ENCODE results near the gene ATP1A4. TPM values are rescaled to one million over a fixed set of nuclear protein-coding genes. Genes with fewer than 3 reads are reported as not detected.
A peak's percentile ranks its signal among the peaks of the same experiment; 100 is the strongest.

ATP1A4 gene
- total and polyA plus RNA-seq, 4 experiments from 2014 or later: not detected

DNA sequence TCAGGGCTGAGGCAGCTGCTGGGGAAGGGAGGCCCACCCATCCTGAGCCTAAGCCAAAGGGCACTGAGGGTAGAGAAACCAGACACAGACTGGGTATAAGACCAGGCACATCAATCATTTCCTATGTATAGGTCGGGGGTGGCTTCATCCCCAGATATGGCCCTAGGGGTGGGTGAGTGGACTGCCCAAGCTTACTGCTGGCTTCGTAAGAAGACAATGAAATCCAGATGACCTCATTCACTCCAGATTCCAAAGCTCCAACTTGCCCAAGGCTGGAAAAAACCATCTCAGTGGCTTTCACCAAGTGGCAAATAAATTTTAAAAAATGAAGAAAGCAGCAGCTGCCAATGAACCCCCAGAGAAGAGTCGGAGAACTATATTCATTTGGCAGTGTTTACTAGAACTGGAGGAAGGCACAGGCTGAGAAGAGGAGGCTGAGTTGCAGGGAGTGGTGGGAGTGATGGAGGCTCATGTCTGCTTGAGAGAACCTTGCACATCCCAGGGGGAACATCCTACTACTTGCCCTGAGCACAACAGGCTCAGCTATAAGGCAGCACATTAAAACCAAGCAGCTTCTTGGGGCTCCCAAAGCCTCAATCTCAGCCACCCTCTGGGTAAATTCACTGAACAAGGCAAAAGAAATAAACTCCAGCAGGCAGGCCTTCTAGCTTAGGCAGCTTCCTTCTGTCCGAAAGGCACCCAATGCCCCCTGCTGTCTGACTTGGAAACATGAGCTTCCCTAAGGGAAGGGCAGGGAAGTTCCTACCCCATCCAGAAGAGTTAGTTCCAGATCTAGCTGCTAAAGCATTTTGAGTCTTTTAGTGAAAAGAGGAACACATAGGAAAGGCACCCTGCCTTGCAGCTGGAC lies 67.9 kb downstream of the ATP1A4 start:
- intact Hi-C loops (cut with micrococcal nuclease): no loop called here
- H3K27ac Mint-ChIP-seq: peak overlapping the region in 3 of 7 donors; percentile 7 to 46 (median 16)
- H3K9me3 Mint-ChIP-seq: no peaks in the 10 kb centered on the region
- Histone ChIP-seq H3K4me1 (ENCODE audit: insufficient read depth, low read length) (no peaks in the 10 kb centered on the region), H3K27me3 (ENCODE audit: insufficient read depth, low read length) (no peaks in the 10 kb centered on the region), H3K9me3 (ENCODE audit: control insufficient read depth in 1 of 2, low read length in 2 of 2) (no peaks in the 10 kb centered on the region), H3K27ac (ENCODE audit: low read depth, low read length) (no peak overlapping the region), H3K36me3 (ENCODE audit: insufficient read depth, low read length) (peaks cover 90% of the 10 kb centered on the region), H3K4me3 (ENCODE audit: low read length in 2 of 2) (no peak overlapping the region)
- CTCF ChIA-PET (ENCODE audit: partially characterized antibody): interaction anchor here (0.8 to 3.7 kb wide), 14 partner anchors 9 to 213 kb away, joined by 3 to 16 read pairs (median 4); no protein-coding TSS in a partner anchor
- no peaks in the 10 kb centered on the region for H3K27me3 Mint-ChIP-seq
- DNase-seq: no peak
- POLR2A ChIA-PET (ENCODE audit: partially characterized antibody): interaction anchor here (1.4 to 1.5 kb wide), 2 partner anchors 9 to 65 kb away, joined by 3 to 10 read pairs; no protein-coding TSS in a partner anchor
- H3K4me3 Mint-ChIP-seq: no peak overlapping the region
- H3K36me3 Mint-ChIP-seq: peaks cover 57 to 93% of the 10 kb centered on the region in 2 donors
- no peaks in the 10 kb centered on the region for H3K4me1 Mint-ChIP-seq

GRCh38 chr1:160220301-160220700 lies 68.9 kb downstream of the ATP1A4 start:
- Histone ChIP-seq H3K27ac (ENCODE audit: low read depth, low read length) (no peak overlapping the region), H3K4me3 (ENCODE audit: low read length in 2 of 2) (no peak overlapping the region), H3K27me3 (ENCODE audit: insufficient read depth, low read length) (no peaks in the 10 kb centered on the region), H3K9me3 (ENCODE audit: control insufficient read depth in 1 of 2, low read length in 2 of 2) (no peaks in the 10 kb centered on the region), H3K36me3 (ENCODE audit: insufficient read depth, low read length) (peaks cover 91% of the 10 kb centered on the region), H3K4me1 (ENCODE audit: insufficient read depth, low read length) (no peaks in the 10 kb centered on the region)
- H3K27me3 Mint-ChIP-seq: no peaks in the 10 kb centered on the region
- no peak overlapping the region for H3K4me3 Mint-ChIP-seq
- POLR2A ChIA-PET (ENCODE audit: partially characterized antibody): interaction anchor here (1.5 kb wide), 1 partner anchor 10 kb away, joined by 10 read pairs; no protein-coding TSS in a partner anchor
- H3K27ac Mint-ChIP-seq: peak overlapping the region in 5 of 7 donors; percentile 22 to 66 (median 38)
- no peaks in the 10 kb centered on the region for H3K4me1 Mint-ChIP-seq
- CTCF ChIA-PET (ENCODE audit: partially characterized antibody): interaction anchor here (0.6 to 3.7 kb wide), 11 partner anchors 8 to 214 kb away, joined by 3 to 16 read pairs (median 4); no protein-coding TSS in a partner anchor
- H3K36me3 Mint-ChIP-seq: peaks cover 63 to 86% of the 10 kb centered on the region in 2 donors
- H3K9me3 Mint-ChIP-seq: no peaks in the 10 kb centered on the region
- intact Hi-C loops (cut with micrococcal nuclease): no loop called here
- DNase-seq: no peak

DNA sequence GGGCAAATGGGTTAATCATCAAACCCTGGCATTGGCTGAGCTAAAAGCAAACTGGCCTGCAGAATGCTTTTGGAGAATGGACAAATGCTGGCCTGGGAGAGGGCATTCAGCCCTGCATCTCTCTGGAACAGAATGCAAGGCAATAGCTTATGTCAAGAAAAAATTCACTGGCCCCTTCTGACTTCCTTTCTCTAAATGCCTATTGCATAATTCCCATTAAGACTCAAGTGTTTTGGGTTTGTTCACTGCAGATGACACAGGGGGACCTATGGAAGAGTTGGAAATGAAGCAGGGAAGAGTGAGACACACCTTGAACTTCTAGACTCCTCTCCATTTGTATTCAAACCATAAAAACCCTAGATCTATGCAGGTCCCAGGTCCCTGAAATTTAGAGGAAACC lies 69.7 kb downstream of the ATP1A4 start:
- Histone ChIP-seq H3K4me1 (ENCODE audit: insufficient read depth, low read length) (no peaks in the 10 kb centered on the region), H3K36me3 (ENCODE audit: insufficient read depth, low read length) (peaks cover 91% of the 10 kb centered on the region), H3K4me3 (ENCODE audit: low read length in 2 of 2) (no peak overlapping the region), H3K27me3 (ENCODE audit: insufficient read depth, low read length) (no peaks in the 10 kb centered on the region), H3K9me3 (ENCODE audit: control insufficient read depth in 1 of 2, low read length in 2 of 2) (no peaks in the 10 kb centered on the region), H3K27ac (ENCODE audit: low read depth, low read length) (no peak overlapping the region)
- H3K4me1 Mint-ChIP-seq: no peaks in the 10 kb centered on the region
- CTCF ChIA-PET (ENCODE audit: partially characterized antibody): interaction anchor here (0.6 to 3.7 kb wide), 5 partner anchors 12 to 144 kb away, joined by 3 to 16 read pairs (median 5); no protein-coding TSS in a partner anchor
- intact Hi-C loops (cut with micrococcal nuclease): no loop called here
- no peak overlapping the region for H3K4me3 Mint-ChIP-seq
- peak overlapping the region in 5 of 7 donors; percentile 25 to 59 (median 38) for H3K27ac Mint-ChIP-seq
- DNase-seq: no peak
- no peaks in the 10 kb centered on the region for H3K27me3 Mint-ChIP-seq
- POLR2A ChIA-PET (ENCODE audit: partially characterized antibody): no interaction called here
- peaks cover 62 to 78% of the 10 kb centered on the region in 2 donors for H3K36me3 Mint-ChIP-seq
- no peaks in the 10 kb centered on the region for H3K9me3 Mint-ChIP-seq

DNA sequence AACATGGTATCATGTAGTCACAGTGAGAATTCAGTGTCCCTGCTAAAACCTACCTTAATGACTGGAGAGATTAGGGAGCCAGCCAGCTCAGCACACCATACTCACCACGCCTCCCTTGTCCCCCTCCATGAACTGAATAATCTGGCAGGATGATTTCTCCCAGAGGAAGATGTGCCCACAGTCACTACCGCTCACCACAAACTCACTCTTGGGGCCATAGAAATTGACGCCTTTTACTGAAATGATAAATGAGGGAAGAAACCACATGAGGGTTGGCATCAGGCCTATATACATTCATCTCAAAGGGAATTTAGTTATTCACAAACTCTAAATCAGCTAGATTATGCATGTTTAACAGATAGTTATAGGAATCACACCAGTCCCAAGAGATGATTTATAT lies 71.1 kb downstream of the ATP1A4 start:
- H3K4me3 ChIP-seq (ENCODE audit: low read length in 2 of 2): no peak overlapping the region
- peak overlapping the region in 2 of 7 donors; percentile 13 to 60 for H3K27ac Mint-ChIP-seq
- H3K4me1 ChIP-seq (ENCODE audit: insufficient read depth, low read length): no peaks in the 10 kb centered on the region
- no peak overlapping the region for H3K4me3 Mint-ChIP-seq
- peaks cover 97% of the 10 kb centered on the region for H3K36me3 ChIP-seq (ENCODE audit: insufficient read depth, low read length)
- no peaks in the 10 kb centered on the region for H3K9me3 ChIP-seq (ENCODE audit: control insufficient read depth in 1 of 2, low read length in 2 of 2)
- CTCF ChIA-PET (ENCODE audit: partially characterized antibody): no interaction called here
- DNase-seq: no peak
- peaks cover 53 to 70% of the 10 kb centered on the region in 2 donors for H3K36me3 Mint-ChIP-seq
- H3K27me3 Mint-ChIP-seq: no peaks in the 10 kb centered on the region
- intact Hi-C loops (cut with micrococcal nuclease): no loop called here
- no peaks in the 10 kb centered on the region for H3K9me3 Mint-ChIP-seq
- no peaks in the 10 kb centered on the region for H3K27me3 ChIP-seq (ENCODE audit: insufficient read depth, low read length)
- H3K4me1 Mint-ChIP-seq: no peaks in the 10 kb centered on the region
- POLR2A ChIA-PET (ENCODE audit: partially characterized antibody): no interaction called here
- H3K27ac ChIP-seq (ENCODE audit: low read depth, low read length): no peak overlapping the region

GRCh38 chr1:160224606-160225005 lies 73.2 kb downstream of the ATP1A4 start:
- Mint-ChIP-seq H3K9me3 (no peaks in the 10 kb centered on the region), H3K27me3 (no peaks in the 10 kb centered on the region), H3K36me3 (peaks cover 61 to 64% of the 10 kb centered on the region in 2 donors), H3K4me1 (no peaks in the 10 kb centered on the region), H3K4me3 (no peak overlapping the region), H3K27ac (peak overlapping the region in 2 of 7 donors; percentile 48 to 65)
- intact Hi-C loops (cut with micrococcal nuclease): no loop called here
- ChIA-PET POLR2A (ENCODE audit: partially characterized antibody) (no interaction called here), CTCF (ENCODE audit: partially characterized antibody) (no interaction called here)
- no peak for DNase-seq
- no peak overlapping the region for H3K27ac ChIP-seq (ENCODE audit: low read depth, low read length)
- no peak overlapping the region for H3K4me3 ChIP-seq (ENCODE audit: low read length in 2 of 2)
- peaks cover 93% of the 10 kb centered on the region for H3K36me3 ChIP-seq (ENCODE audit: insufficient read depth, low read length)
- H3K27me3 ChIP-seq (ENCODE audit: insufficient read depth, low read length): no peaks in the 10 kb centered on the region
- no peaks in the 10 kb centered on the region for H3K4me1 ChIP-seq (ENCODE audit: insufficient read depth, low read length)
- no peaks in the 10 kb centered on the region for H3K9me3 ChIP-seq (ENCODE audit: control insufficient read depth in 1 of 2, low read length in 2 of 2)

GRCh38 chr1:160225345-160225744 lies 73.9 kb downstream of the ATP1A4 start:
- H3K27ac ChIP-seq (ENCODE audit: low read depth, low read length): no peak overlapping the region
- ChIA-PET CTCF (ENCODE audit: partially characterized antibody) (interaction anchor here (1.0 kb wide), 1 partner anchor 24 kb away, joined by 4 read pairs; no protein-coding TSS in a partner anchor), POLR2A (ENCODE audit: partially characterized antibody) (no interaction called here)
- Mint-ChIP-seq H3K9me3 (no peaks in the 10 kb centered on the region), H3K4me1 (no peaks in the 10 kb centered on the region), H3K27me3 (no peaks in the 10 kb centered on the region), H3K4me3 (no peak overlapping the region), H3K36me3 (peaks cover 61 to 63% of the 10 kb centered on the region in 2 donors), H3K27ac (peak overlapping the region in 1 of 7 donors; percentile 48)
- H3K27me3 ChIP-seq (ENCODE audit: insufficient read depth, low read length): no peaks in the 10 kb centered on the region
- no peaks in the 10 kb centered on the region for H3K9me3 ChIP-seq (ENCODE audit: control insufficient read depth in 1 of 2, low read length in 2 of 2)
- H3K4me1 ChIP-seq (ENCODE audit: insufficient read depth, low read length): no peaks in the 10 kb centered on the region
- intact Hi-C loops (cut with micrococcal nuclease): no loop called here
- DNase-seq: no peak
- H3K36me3 ChIP-seq (ENCODE audit: insufficient read depth, low read length): peaks cover 92% of the 10 kb centered on the region
- no peak overlapping the region for H3K4me3 ChIP-seq (ENCODE audit: low read length in 2 of 2)

DNA sequence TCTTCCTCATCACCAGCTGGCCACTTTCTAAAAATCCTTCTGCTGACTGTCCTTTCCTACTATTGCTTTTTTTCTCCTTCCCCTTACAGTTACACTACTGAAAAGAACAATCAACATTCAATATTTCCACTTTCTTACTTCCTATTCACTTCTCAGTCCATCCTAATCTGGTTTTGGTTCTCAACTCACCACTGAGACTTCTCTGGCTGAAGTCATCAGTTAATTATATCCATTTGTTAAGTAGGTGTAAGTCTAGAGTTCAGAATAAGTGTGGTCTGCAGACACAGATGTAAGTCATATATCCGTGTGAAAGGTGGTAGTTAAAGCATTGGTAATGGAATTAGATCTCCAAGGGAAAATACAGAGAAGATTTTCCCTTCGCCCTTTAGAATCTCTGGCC lies 75.2 kb downstream of the ATP1A4 start:
- no peaks in the 10 kb centered on the region for H3K9me3 ChIP-seq (ENCODE audit: control insufficient read depth in 1 of 2, low read length in 2 of 2)
- H3K27me3 Mint-ChIP-seq: no peaks in the 10 kb centered on the region
- peaks cover 92% of the 10 kb centered on the region for H3K36me3 ChIP-seq (ENCODE audit: insufficient read depth, low read length)
- no peak overlapping the region for H3K4me3 ChIP-seq (ENCODE audit: low read length in 2 of 2)
- no peak for DNase-seq
- H3K36me3 Mint-ChIP-seq: peaks cover 63 to 64% of the 10 kb centered on the region in 2 donors
- H3K27ac ChIP-seq (ENCODE audit: low read depth, low read length): no peak overlapping the region
- CTCF ChIA-PET (ENCODE audit: partially characterized antibody): interaction anchor here (0.9 to 1.0 kb wide), 2 partner anchors 25 to 141 kb away, joined by 3 read pairs; no protein-coding TSS in a partner anchor
- intact Hi-C loops (cut with micrococcal nuclease): no loop called here
- no peaks in the 10 kb centered on the region for H3K9me3 Mint-ChIP-seq
- H3K4me3 Mint-ChIP-seq: no peak overlapping the region
- POLR2A ChIA-PET (ENCODE audit: partially characterized antibody): interaction anchor here (0.5 kb wide), 1 partner anchor 9 kb away, joined by 3 read pairs; no protein-coding TSS in a partner anchor
- H3K4me1 ChIP-seq (ENCODE audit: insufficient read depth, low read length): no peaks in the 10 kb centered on the region
- no peaks in the 10 kb centered on the region for H3K27me3 ChIP-seq (ENCODE audit: insufficient read depth, low read length)
- no peak overlapping the region for H3K27ac Mint-ChIP-seq
- H3K4me1 Mint-ChIP-seq: no peaks in the 10 kb centered on the region

Measured in CD4-positive, alpha-beta memory T cell (primary cell).